CD4-positive, CD25-positive, alpha-beta regulatory T cell (primary cell): ENCODE measurements around the gene TULP3. TPM values are rescaled to one million over a fixed set of nuclear protein-coding genes. Genes with fewer than 3 reads are reported as not detected.

Experiments
- ATAC-seq, 2 donors: fragments of 150-1000 bp; cut with Tn5 transposase; one replicate each; pipeline ENCODE4 v1.10.0; 2021; ENCODE audit warnings: low read depth in 2 of 2, moderate number of reproducible peaks in 2 of 2, moderate library complexity in 1 of 2
- DNase-seq, 3 donors: peaks; one replicate each; pipeline versions ENCODE4 v3.0.0 to v3.0.0-alpha.2; 2012 to 2022; ENCODE audit warnings: mixed read lengths in 1 of 3
- H3K27ac ChIP-seq: one replicate; pipeline ENCODE4 v1.7.0; 2013; ENCODE audit warnings: mild to moderate bottlenecking, low read length; ENCODE audit not compliant: insufficient read depth, poor library complexity, severe bottlenecking
- H3K27me3 ChIP-seq: one replicate; pipeline ENCODE4 v1.7.0; 2013; ENCODE audit warnings: low read length; ENCODE audit not compliant: control insufficient read depth, insufficient read depth
- H3K36me3 ChIP-seq: one replicate; pipeline ENCODE4 v1.7.0; 2013; ENCODE audit warnings: mild to moderate bottlenecking, low read length, moderate library complexity; ENCODE audit not compliant: control insufficient read depth, insufficient read depth
- H3K4me1 ChIP-seq: 2 replicates; pipeline ENCODE4 v1.7.0; 2013; ENCODE audit warnings: mild to moderate bottlenecking, low read length; ENCODE audit not compliant: insufficient read depth, control insufficient read depth, poor library complexity, severe bottlenecking
- H3K4me3 ChIP-seq: one replicate; pipeline ENCODE4 v1.7.0; 2013; ENCODE audit warnings: low read depth, mild to moderate bottlenecking, low read length, moderate library complexity
- H3K9me3 ChIP-seq, 2 experiments: 1 replicate in 1 of 2; 2 replicates in 1 of 2; pipeline ENCODE4 v1.7.0; 2013; ENCODE audit warnings: low read length in 2 of 2, mild to moderate bottlenecking in 1 of 2, moderate library complexity in 1 of 2; ENCODE audit not compliant: control insufficient read depth in 2 of 2
- H3K27ac Mint-ChIP-seq, 3 donors: one replicate each; pipeline ENCODE4 v1.8.0; 2020 to 2022; ENCODE audit warnings: mild to moderate bottlenecking in 3 of 3, mixed read lengths in 3 of 3, moderate library complexity in 2 of 3
- H3K27me3 Mint-ChIP-seq: one replicate; pipeline ENCODE4 v1.8.0; 2022; ENCODE audit warnings: mild to moderate bottlenecking, mixed read lengths
- H3K36me3 Mint-ChIP-seq: one replicate; pipeline ENCODE4 v1.8.0; 2020; ENCODE audit warnings: mixed read lengths
- H3K4me1 Mint-ChIP-seq, 4 donors: one replicate each; pipeline ENCODE4 v1.8.0; 2020 to 2022; ENCODE audit warnings: mixed read lengths in 4 of 4, mild to moderate bottlenecking in 1 of 4
- H3K4me3 Mint-ChIP-seq, 4 donors: one replicate each; pipeline ENCODE4 v1.8.0; 2020 to 2022; ENCODE audit warnings: mild to moderate bottlenecking in 4 of 4, mixed read lengths in 4 of 4, moderate library complexity in 3 of 4
- H3K9me3 Mint-ChIP-seq, 7 donors: one replicate each; pipeline ENCODE4 v1.8.0; 2020 to 2022; ENCODE audit warnings: mixed read lengths in 7 of 7, mild to moderate bottlenecking in 3 of 7, moderate library complexity in 2 of 7
- polyA plus RNA-seq, 4 donors: library from polyadenylated mRNA; unstranded; fragments of 300-500 nt; fragmentation: Illumina TruSeq; gene quantifications; one replicate each; pipeline ENCODE4 v1.2.3, GENCODE V29; 2021
- total RNA-seq: library from RNA; stranded (reverse); gene quantifications from one replicate; pipeline ENCODE4 v1.2.3, GENCODE V29; 2022

TULP3 gene
- total and polyA plus RNA-seq, 5 donors from 2014 or later: 2.4 to 7.7 (median 5.7) TPM

DNA sequence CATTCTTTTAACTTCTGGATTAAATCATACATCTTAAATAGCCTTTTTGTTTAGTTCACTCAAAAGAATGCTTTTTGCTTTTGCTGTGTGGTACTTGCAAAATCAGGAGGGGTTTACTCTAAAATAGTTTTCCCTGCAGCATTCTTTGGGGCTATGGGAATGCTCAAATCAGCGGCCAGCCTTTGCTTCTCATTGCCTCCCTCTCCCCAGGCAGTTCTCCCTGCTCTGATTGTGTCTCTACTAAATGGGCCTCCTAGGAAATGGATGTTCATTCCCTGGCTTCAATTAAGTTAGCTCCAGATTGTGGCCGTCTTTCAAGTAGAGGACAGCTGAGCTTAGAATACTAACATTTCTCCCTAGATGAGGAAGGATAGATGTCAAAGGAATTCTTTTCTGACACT lies 4.4 kb downstream of the TULP3 start:
- no peaks in the 10 kb centered on the region for H3K27me3 ChIP-seq
- Mint-ChIP-seq H3K27me3 (no peaks in the 10 kb centered on the region), H3K36me3 (peaks cover 4% of the 10 kb centered on the region), H3K9me3 (no peaks in the 10 kb centered on the region), H3K27ac (no peak overlapping the region), H3K4me3 (peak overlapping the region in 1 of 4 donors; percentile 72), H3K4me1 (peaks cover 11 to 25% (median 18%) of the 10 kb centered on the region in 4 donors)
- no peaks in the 10 kb centered on the region for H3K9me3 ChIP-seq
- ATAC-seq (no peak), DNase-seq (no peak)
- no peak overlapping the region for H3K27ac ChIP-seq
- H3K36me3 ChIP-seq: no peaks in the 10 kb centered on the region
- no peak overlapping the region for H3K4me3 ChIP-seq
- H3K4me1 ChIP-seq: peaks cover 19% of the 10 kb centered on the region

DNA sequence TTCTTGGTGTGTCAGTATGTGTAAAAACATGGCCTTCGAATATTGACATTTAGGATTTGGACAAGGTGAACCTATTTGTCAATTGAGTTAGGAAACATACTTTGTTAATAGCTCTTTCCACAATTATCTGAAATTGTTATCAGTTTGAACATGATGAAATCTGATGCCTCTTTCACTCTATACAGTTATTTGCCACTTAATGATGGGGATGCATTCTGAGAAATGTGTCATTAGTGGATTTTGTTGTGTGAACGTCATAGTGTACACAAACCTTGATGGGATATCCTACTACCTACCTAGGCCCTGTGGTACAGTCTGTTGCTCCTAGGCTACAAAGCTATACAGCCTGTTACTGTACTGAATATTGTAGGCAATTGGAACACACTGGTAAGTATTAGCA lies 4.8 kb downstream of the TULP3 start:
- ATAC-seq: no peak
- peaks cover 9 to 22% (median 17%) of the 10 kb centered on the region in 4 donors for H3K4me1 Mint-ChIP-seq
- no peaks in the 10 kb centered on the region for H3K9me3 ChIP-seq

DNA sequence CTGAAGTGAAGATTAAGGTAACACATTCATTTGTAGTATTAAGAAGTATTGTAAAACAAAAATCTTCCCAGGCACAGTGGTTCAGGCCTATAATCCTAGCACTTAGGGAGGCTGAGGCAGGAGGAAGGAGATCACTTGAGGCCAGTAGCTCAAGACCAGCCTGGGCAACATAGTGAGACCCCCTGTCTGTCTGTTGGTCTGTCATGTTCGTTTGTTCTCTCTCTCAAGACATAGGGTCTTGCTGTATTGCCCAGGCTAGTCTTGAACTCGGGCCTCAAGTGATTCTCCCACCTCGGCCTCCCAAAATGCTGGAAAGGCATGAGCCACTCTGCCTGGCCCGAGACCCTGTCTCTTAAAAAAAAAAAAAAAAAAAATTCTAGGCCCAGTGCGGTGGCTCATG lies 6.7 kb downstream of the TULP3 start:
- H3K36me3 Mint-ChIP-seq: no peaks in the 10 kb centered on the region
- Histone ChIP-seq H3K27ac (no peak overlapping the region), H3K27me3 (no peaks in the 10 kb centered on the region), H3K4me1 (no peaks in the 10 kb centered on the region), H3K36me3 (no peaks in the 10 kb centered on the region), H3K4me3 (no peak overlapping the region), H3K9me3 (no peaks in the 10 kb centered on the region)
- H3K27me3 Mint-ChIP-seq: no peaks in the 10 kb centered on the region
- peaks cover 0 to 15% (median 5%) of the 10 kb centered on the region in 4 donors for H3K4me1 Mint-ChIP-seq
- no peak for DNase-seq
- no peaks in the 10 kb centered on the region for H3K9me3 Mint-ChIP-seq
- no peak for ATAC-seq
- H3K4me3 Mint-ChIP-seq: no peak overlapping the region
- no peak overlapping the region for H3K27ac Mint-ChIP-seq

More for the DNA sequence above, 4.8 kb downstream of the TULP3 start:
- Mint-ChIP-seq H3K36me3 (peaks cover 3% of the 10 kb centered on the region), H3K9me3 (no peaks in the 10 kb centered on the region), H3K27ac (peak overlapping the region in 1 of 3 donors; percentile 20), H3K4me3 (peak overlapping the region in 2 of 4 donors; percentile 38 to 72), H3K27me3 (no peaks in the 10 kb centered on the region)
- H3K4me3 ChIP-seq: no peak overlapping the region
- peaks cover 14% of the 10 kb centered on the region for H3K4me1 ChIP-seq
- H3K27me3 ChIP-seq: no peaks in the 10 kb centered on the region
- no peaks in the 10 kb centered on the region for H3K36me3 ChIP-seq
- no peak for DNase-seq
- H3K27ac ChIP-seq: no peak overlapping the region

DNA sequence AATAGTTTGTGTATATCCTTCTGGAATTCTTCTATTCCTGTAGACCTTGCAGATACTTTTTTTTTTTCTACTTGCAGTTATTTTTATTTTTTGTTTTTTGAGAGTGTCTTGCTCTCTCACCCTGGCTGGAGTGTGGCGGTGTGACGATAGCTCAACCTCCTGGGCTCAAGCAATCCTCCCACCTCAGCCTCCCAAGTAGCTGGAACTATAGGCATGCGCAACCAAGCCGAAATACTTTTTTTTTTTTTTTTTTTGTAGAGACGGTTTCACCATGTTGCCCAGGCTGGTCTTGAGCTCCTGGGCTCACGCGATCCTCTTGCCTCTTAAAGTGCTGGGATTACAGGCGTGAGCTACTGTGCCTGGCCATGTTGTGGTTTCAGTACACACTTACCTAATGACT lies 10.0 kb downstream of the TULP3 start:
- ATAC-seq: no peak
- no peaks in the 10 kb centered on the region for H3K27me3 ChIP-seq
- no peaks in the 10 kb centered on the region for H3K9me3 ChIP-seq
- no peak overlapping the region for H3K27ac ChIP-seq
- Mint-ChIP-seq H3K4me3 (no peak overlapping the region), H3K4me1 (peaks cover 0 to 8% (median 4%) of the 10 kb centered on the region in 4 donors), H3K36me3 (no peaks in the 10 kb centered on the region), H3K9me3 (no peaks in the 10 kb centered on the region), H3K27me3 (no peaks in the 10 kb centered on the region), H3K27ac (no peak overlapping the region)
- no peaks in the 10 kb centered on the region for H3K36me3 ChIP-seq
- no peak for DNase-seq
- H3K4me3 ChIP-seq: no peak overlapping the region
- H3K4me1 ChIP-seq: no peaks in the 10 kb centered on the region

DNA sequence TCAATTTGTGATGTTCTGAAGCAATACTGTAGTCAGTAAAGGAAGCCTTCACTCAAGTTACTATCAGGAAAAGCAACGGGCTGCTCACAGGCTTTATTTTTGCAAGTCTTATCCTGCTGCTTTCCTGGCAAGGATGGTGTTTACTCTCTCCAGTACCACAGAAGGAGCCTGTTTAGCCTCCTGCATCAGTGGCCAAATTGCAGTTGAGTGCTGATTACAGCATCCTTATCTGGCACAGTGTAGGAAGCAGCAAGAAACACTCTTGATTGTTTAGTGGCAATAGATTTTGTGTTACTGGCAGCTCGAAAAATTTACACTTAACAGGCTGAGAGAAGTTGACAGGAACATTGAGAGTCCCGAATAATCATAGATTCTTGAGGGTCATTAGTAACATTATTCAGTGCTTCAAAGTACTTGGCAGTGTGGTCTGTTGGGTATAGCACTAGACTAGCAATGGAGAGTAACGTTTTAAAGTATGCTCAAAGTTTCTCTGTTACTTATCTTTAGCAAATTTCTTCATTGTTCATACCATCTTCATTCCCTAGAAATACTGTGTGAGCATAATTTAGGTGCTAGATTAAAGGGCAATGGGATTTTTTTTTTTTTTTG lies 11.7 kb downstream of the TULP3 start:
- Histone ChIP-seq H3K27ac (no peak overlapping the region), H3K4me1 (no peaks in the 10 kb centered on the region), H3K4me3 (no peak overlapping the region), H3K36me3 (no peaks in the 10 kb centered on the region), H3K9me3 (no peaks in the 10 kb centered on the region), H3K27me3 (no peaks in the 10 kb centered on the region)
- Mint-ChIP-seq H3K36me3 (no peaks in the 10 kb centered on the region), H3K27ac (no peak overlapping the region), H3K4me1 (peaks cover 0 to 6% (median 3%) of the 10 kb centered on the region in 4 donors), H3K9me3 (no peaks in the 10 kb centered on the region), H3K4me3 (no peak overlapping the region), H3K27me3 (no peaks in the 10 kb centered on the region)
- DNase-seq (no peak), ATAC-seq (no peak)

DNA sequence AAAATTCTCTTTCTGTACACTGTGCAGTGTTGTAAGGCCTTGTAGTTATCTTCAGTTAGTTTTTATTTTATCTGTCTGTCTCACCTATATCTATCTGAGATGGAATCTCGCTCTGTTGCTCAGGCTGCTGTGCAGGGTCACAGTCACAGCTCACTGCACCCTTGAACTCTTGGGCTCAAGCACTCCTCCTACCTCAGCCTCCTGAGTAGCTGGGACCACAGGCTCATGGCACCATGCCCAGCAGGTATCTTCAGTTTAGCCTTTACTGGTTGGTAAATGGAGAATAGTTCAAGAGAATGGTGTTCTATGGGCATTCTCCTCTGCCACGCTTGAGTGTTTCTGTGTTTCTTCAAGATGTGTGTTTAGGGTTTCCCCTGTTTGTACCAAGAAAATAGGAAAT lies 13.6 kb downstream of the TULP3 start:
- Histone ChIP-seq H3K4me1 (no peaks in the 10 kb centered on the region), H3K9me3 (no peaks in the 10 kb centered on the region), H3K27me3 (no peaks in the 10 kb centered on the region), H3K36me3 (no peaks in the 10 kb centered on the region), H3K4me3 (no peak overlapping the region), H3K27ac (no peak overlapping the region)
- H3K4me1 Mint-ChIP-seq: peaks cover 0 to 6% (median 3%) of the 10 kb centered on the region in 4 donors
- no peak for ATAC-seq
- DNase-seq: no peak
- H3K36me3 Mint-ChIP-seq: no peaks in the 10 kb centered on the region
- H3K9me3 Mint-ChIP-seq: no peaks in the 10 kb centered on the region
- no peak overlapping the region for H3K4me3 Mint-ChIP-seq
- no peak overlapping the region for H3K27ac Mint-ChIP-seq
- no peaks in the 10 kb centered on the region for H3K27me3 Mint-ChIP-seq

DNA sequence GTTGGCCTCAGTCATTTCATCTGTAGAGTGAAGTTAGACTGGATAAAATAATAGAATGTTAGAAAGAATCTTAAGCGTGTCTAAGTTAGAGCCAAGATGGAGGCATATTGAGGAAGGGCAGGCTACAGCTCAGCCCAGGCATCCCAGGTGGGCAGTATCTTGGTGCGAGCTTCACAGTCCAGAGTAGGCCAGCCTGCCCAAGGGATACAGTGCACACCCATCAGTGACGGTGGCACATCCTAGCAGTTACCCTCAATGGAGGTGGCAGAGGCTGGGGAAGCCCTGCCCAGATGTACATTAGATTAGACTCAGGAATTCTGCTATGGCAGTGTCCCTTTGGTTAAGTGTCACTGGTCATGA lies 21.5 kb downstream of the TULP3 start:
- no peaks in the 10 kb centered on the region for H3K4me1 ChIP-seq
- Mint-ChIP-seq H3K4me1 (peaks cover 0 to 4% (median 0%) of the 10 kb centered on the region in 4 donors), H3K4me3 (no peak overlapping the region), H3K9me3 (peaks cover 0 to 1% (median 0%) of the 10 kb centered on the region in 7 donors), H3K27ac (no peak overlapping the region), H3K27me3 (no peaks in the 10 kb centered on the region), H3K36me3 (peaks cover 12% of the 10 kb centered on the region)
- H3K4me3 ChIP-seq: no peak overlapping the region
- H3K36me3 ChIP-seq: no peaks in the 10 kb centered on the region
- DNase-seq: no peak
- ATAC-seq: no peak
- H3K27me3 ChIP-seq: no peaks in the 10 kb centered on the region
- H3K9me3 ChIP-seq: no peaks in the 10 kb centered on the region
- H3K27ac ChIP-seq: no peak overlapping the region

DNA sequence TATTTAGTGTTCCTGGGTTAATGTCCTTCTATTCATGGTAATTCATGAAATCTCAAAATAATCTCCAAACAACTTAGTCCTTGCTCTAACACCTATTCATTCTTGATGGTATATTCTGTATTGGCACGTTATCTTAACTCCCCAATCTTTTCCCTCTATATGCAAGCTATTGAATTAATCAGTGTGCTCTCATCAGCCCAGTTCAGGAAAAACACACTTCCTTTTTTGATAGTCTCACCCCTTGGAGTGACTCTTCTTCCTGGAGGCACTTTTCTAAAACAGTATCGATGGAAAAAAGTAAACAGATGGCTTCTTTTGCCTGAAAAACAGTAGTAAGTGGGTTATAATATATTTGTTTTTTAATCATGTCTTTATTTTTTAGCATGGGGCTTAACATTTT lies 28.6 kb downstream of the TULP3 start:
- no peak for ATAC-seq
- Histone ChIP-seq H3K4me1 (no peaks in the 10 kb centered on the region), H3K4me3 (no peak overlapping the region), H3K9me3 (no peaks in the 10 kb centered on the region), H3K27ac (no peak overlapping the region), H3K36me3 (peaks cover 8% of the 10 kb centered on the region), H3K27me3 (no peaks in the 10 kb centered on the region)
- peaks cover 35% of the 10 kb centered on the region for H3K36me3 Mint-ChIP-seq
- peak overlapping the region in 1 of 3 donors; percentile 8 for H3K27ac Mint-ChIP-seq
- H3K27me3 Mint-ChIP-seq: no peaks in the 10 kb centered on the region
- peaks cover 0 to 5% (median 1%) of the 10 kb centered on the region in 4 donors for H3K4me1 Mint-ChIP-seq
- H3K9me3 Mint-ChIP-seq: no peaks in the 10 kb centered on the region
- no peak overlapping the region for H3K4me3 Mint-ChIP-seq
- no peak for DNase-seq
